HepG2 (cell line): ENCODE results near the gene ISLR. TPM values are rescaled to one million over a fixed set of nuclear protein-coding genes. Genes with fewer than 3 reads are reported as not detected.

ENCODE experiments used
- ATAC-seq: fragments of 200-7000 bp; cut with Tn5 transposase; 3 replicates; pipeline ENCODE4 v1.9.1; 2020; ENCODE audit warnings: mild to moderate bottlenecking, moderate library complexity
- BruUV-seq: library from RNA; stranded (reverse); fragments of 400-500 nt; replicated peaks from 2 replicates; lab custom pipeline; 2021; lab: Mats Ljungman, UMichigan
- CTCF ChIA-PET: fragments of 300-600 bp; formaldehyde crosslinking; extraction: SDS; loops from one replicate; lab custom pipeline; 2021; ENCODE audit warnings: low total read pairs, inconsistent platforms, low intra/inter-chr PET ratio; lab: Yijun Ruan, JAX
- POLR2A ChIA-PET: fragments of 350-600 bp; sonication (Branson Sonifier 250); formaldehyde crosslinking; loops from one replicate; lab custom pipeline; 2020; ENCODE audit warnings: antibody characterized with exemption, inconsistent platforms; lab: Yijun Ruan, JAX
- DNase-seq: peaks from one replicate; pipeline ENCODE4 v3.0.0-alpha.2; 2015; ENCODE audit warnings: low spot score
- FAIRE-seq: peaks from 3 replicates; lab custom pipeline; 2011; peaks lifted over from hg19 to GRCh38; lab: Jason Lieb, UNC
- H2AFZ ChIP-seq: one replicate; pipeline ENCODE4 v1.6.1; 2011; ENCODE audit warnings: low read length, inconsistent platforms
- H3K27ac ChIP-seq: fragments of 300-600 bp; 3 replicates; pipeline ENCODE4 v1.8.0; 2011; ENCODE audit warnings: mixed run types, mild to moderate bottlenecking, mixed read lengths, low read length, inconsistent platforms; ENCODE audit not compliant: insufficient read depth; ENCODE audit errors: extremely low read length
- H3K27me3 ChIP-seq, 2 experiments: fragments of 200-600 bp in 1 of 2; 2 replicates in 1 of 2; 3 replicates in 1 of 2; pipeline versions ENCODE4 v1.6.0 to v1.8.0; 2011; ENCODE audit warnings: low read length in 2 of 2, mild to moderate bottlenecking in 2 of 2, moderate library complexity in 2 of 2, inconsistent platforms in 1 of 2; ENCODE audit not compliant: insufficient read depth in 2 of 2, control insufficient read depth in 1 of 2
- H3K36me3 ChIP-seq, 2 experiments: fragments of 200-600 bp in 1 of 2; replicated peaks in 1 of 2; 2 replicates in 1 of 2; 3 replicates in 1 of 2; pipeline versions ENCODE4 v1.5.1 to v1.8.0; 2011; ENCODE audit warnings: low read length in 2 of 2, inconsistent platforms in 1 of 2; ENCODE audit not compliant: insufficient read depth in 2 of 2, control insufficient read depth in 1 of 2
- H3K4me1 ChIP-seq: 2 replicates; pipeline ENCODE4 v1.5.1; 2012; ENCODE audit warnings: low read length, inconsistent platforms; ENCODE audit not compliant: insufficient read depth
- H3K4me2 ChIP-seq: 2 replicates; pipeline ENCODE4 v1.6.0; 2011; ENCODE audit warnings: low read depth, low read length, inconsistent platforms
- H3K4me3 ChIP-seq, 3 experiments: fragments of 200-600 bp in 1 of 3; sonication (generic), shearing (Covaris generic) in 1 of 3; replicated peaks in 1 of 3; 2 replicates each; pipeline ENCODE4 v1.5.1; 2011 to 2016; ENCODE audit warnings: low read length in 3 of 3, inconsistent platforms in 2 of 3, low read depth in 2 of 3, mild to moderate bottlenecking in 2 of 3, control low read depth in 1 of 3, mixed read lengths in 1 of 3; ENCODE audit not compliant: insufficient read depth in 1 of 3
- H3K79me2 ChIP-seq: one replicate; pipeline ENCODE4 v1.6.1; 2011; ENCODE audit warnings: low read length, inconsistent platforms; ENCODE audit not compliant: insufficient read depth
- H3K9ac ChIP-seq: 2 replicates; pipeline ENCODE4 v1.6.0; 2011; ENCODE audit warnings: mild to moderate bottlenecking, low read depth, low read length, inconsistent platforms; ENCODE audit not compliant: insufficient read depth
- H3K9me3 ChIP-seq: 2 replicates; pipeline ENCODE4 v1.5.1; 2012; ENCODE audit warnings: mild to moderate bottlenecking, low read length
- H4K20me1 ChIP-seq: 2 replicates; pipeline ENCODE4 v1.6.0; 2011; ENCODE audit warnings: inconsistent platforms, mild to moderate bottlenecking, low read length, moderate library complexity; ENCODE audit not compliant: insufficient read depth
- CCAR2 ChIP-seq: fragments of 200-400 bp; formaldehyde crosslinking; optimal IDR thresholded peaks from 2 replicates; pipeline ENCODE3; 2018; ENCODE audit warnings: low read depth, mild to moderate bottlenecking, low read length, moderate library complexity
- CEBPG ChIP-seq: IDR thresholded peaks from 2 replicates; pipeline ENCODE4 v1.6.1; 2016
- CREM ChIP-seq, 2 experiments: sonication (generic) in 1 of 2; formaldehyde crosslinking in 1 of 2; IDR thresholded peaks; 2 replicates each; pipeline versions ENCODE4 v1.4.0 to v1.6.1; 2016 to 2020; ENCODE audit warnings: antibody characterized with exemption in 1 of 2, mild to moderate bottlenecking in 1 of 2, missing genetic modification reagents in 1 of 2
- GLI4 ChIP-seq: sonication (generic); formaldehyde crosslinking; IDR thresholded peaks from 2 replicates; pipeline ENCODE4 v1.5.1; 2020; ENCODE audit warnings: missing genetic modification reagents, mild to moderate bottlenecking, moderate library complexity, borderline replicate concordance
- HNRNPK ChIP-seq: fragments of 200-400 bp; formaldehyde crosslinking; IDR thresholded peaks from 2 replicates; pipeline ENCODE4 v1.6.1; 2018; ENCODE audit warnings: low read length, low read depth, moderate library complexity, mild to moderate bottlenecking; ENCODE audit not compliant: poor library complexity, severe bottlenecking
- ISL2 ChIP-seq: sonication (generic); formaldehyde crosslinking; IDR thresholded peaks from 2 replicates; pipeline ENCODE4 v1.5.0; 2020; ENCODE audit warnings: missing genetic modification reagents
- MED8 ChIP-seq: sonication (generic); formaldehyde crosslinking; IDR thresholded peaks from 2 replicates; pipeline ENCODE4 v1.8.1; 2023; ENCODE audit warnings: mild to moderate bottlenecking, missing genetic modification reagents; ENCODE audit not compliant: insufficient replicate concordance
- NFYC ChIP-seq: IDR thresholded peaks from 2 replicates; pipeline ENCODE4 v1.6.1; 2016; ENCODE audit warnings: missing genetic modification reagents, missing compliant biosample characterization
- PRMT3 ChIP-seq: sonication (generic); formaldehyde crosslinking; IDR thresholded peaks from 2 replicates; pipeline ENCODE4 v1.8.1; 2022; ENCODE audit warnings: low read depth, mild to moderate bottlenecking, moderate library complexity, missing genetic modification reagents, borderline replicate concordance
- SATB2 ChIP-seq: sonication (generic); formaldehyde crosslinking; IDR thresholded peaks from 2 replicates; pipeline ENCODE4 v1.5.0; 2020; ENCODE audit warnings: missing genetic modification reagents
- TBP ChIP-seq: sonication (generic); formaldehyde crosslinking; IDR thresholded peaks from 2 replicates; pipeline ENCODE4 v1.5.0; 2020; ENCODE audit warnings: missing genetic modification reagents
- TEAD3 ChIP-seq: optimal IDR thresholded peaks from 2 replicates; pipeline ENCODE3; 2016; ENCODE audit warnings: borderline replicate concordance
- ZNF24 ChIP-seq: fragments of 450-650 bp; IDR thresholded peaks from 2 replicates; pipeline ENCODE4 v1.6.1; 2017; ENCODE audit warnings: antibody characterized with exemption, mild to moderate bottlenecking
- ZNF589 ChIP-seq: sonication (generic); formaldehyde crosslinking; conservative IDR thresholded peaks from 2 replicates; pipeline ENCODE4 v1.8.0; 2022; ENCODE audit warnings: mild to moderate bottlenecking, moderate library complexity, missing genetic modification reagents
- ZNF607 ChIP-seq: sonication (generic); formaldehyde crosslinking; IDR thresholded peaks from 2 replicates; pipeline ENCODE4 v1.5.1; 2020; ENCODE audit warnings: missing genetic modification reagents, mild to moderate bottlenecking, borderline replicate concordance
- ZNF646 ChIP-seq: sonication (generic); formaldehyde crosslinking; IDR thresholded peaks from 2 replicates; pipeline ENCODE4 v1.9.0; 2021; ENCODE audit warnings: mild to moderate bottlenecking, missing genetic modification reagents
- ZNF709 ChIP-seq: sonication (generic); formaldehyde crosslinking; IDR thresholded peaks from 2 replicates; pipeline ENCODE4 v1.5.0; 2020; ENCODE audit warnings: mild to moderate bottlenecking, missing genetic modification reagents
- WGBS: methylation state at CpG from one replicate; pipeline ENCODE4 v1.1.6; 2017; ENCODE audit warnings: low lambda C conversion rate; 5-methylcytosine and 5-hydroxymethylcytosine counted together
- in situ Hi-C: cut with HindIII; loops from 2 replicates; pipeline ENCODE4 v1.10.0; 2017; ENCODE audit warnings: low pct_unique_long_range_greater_than_20kb; ENCODE audit not compliant: extremely low pct_ligation_motif_present
- intact Hi-C: fragments of 100-400 bp; cut with micrococcal nuclease; formaldehyde crosslinking; loops from one replicate; pipeline ENCODE4 v1.10.0; 2022; ENCODE audit not compliant: unreplicated experiment
- polyA plus RNA-seq, 8 experiments: library from polyadenylated mRNA; depleted of rRNA in 3 of 8; stranded (reverse) in 7 of 8; unstranded in 1 of 8; fragments of >200 nt; fragmentation: Illumina TruSeq in 4 of 8; extraction: Trizol in 4 of 8; gene quantifications; 2 replicates each; pipeline versions ENCODE4 v1.2.1 to v1.2.3, GENCODE V29; 2011 to 2016; ENCODE audit warnings: low read depth in 4 of 8, missing spikeins in 1 of 8, mixed read lengths in 1 of 8; ENCODE audit not compliant: insufficient read depth in 1 of 8
- total RNA-seq, 5 experiments: library from RNA; depleted of rRNA; stranded (reverse); fragments of >200 nt; fragmentation: Illumina TruSeq; extraction: Trizol; gene quantifications; 2 replicates each; pipeline ENCODE4 v1.2.3, GENCODE V29; 2016; ENCODE audit warnings: low read depth in 1 of 5

ISLR gene
- total and polyA plus RNA-seq, 2 of the 13 experiments (the other 11 are each of a cell fraction or from before 2014, with no cell fraction given): not detected

DNA sequence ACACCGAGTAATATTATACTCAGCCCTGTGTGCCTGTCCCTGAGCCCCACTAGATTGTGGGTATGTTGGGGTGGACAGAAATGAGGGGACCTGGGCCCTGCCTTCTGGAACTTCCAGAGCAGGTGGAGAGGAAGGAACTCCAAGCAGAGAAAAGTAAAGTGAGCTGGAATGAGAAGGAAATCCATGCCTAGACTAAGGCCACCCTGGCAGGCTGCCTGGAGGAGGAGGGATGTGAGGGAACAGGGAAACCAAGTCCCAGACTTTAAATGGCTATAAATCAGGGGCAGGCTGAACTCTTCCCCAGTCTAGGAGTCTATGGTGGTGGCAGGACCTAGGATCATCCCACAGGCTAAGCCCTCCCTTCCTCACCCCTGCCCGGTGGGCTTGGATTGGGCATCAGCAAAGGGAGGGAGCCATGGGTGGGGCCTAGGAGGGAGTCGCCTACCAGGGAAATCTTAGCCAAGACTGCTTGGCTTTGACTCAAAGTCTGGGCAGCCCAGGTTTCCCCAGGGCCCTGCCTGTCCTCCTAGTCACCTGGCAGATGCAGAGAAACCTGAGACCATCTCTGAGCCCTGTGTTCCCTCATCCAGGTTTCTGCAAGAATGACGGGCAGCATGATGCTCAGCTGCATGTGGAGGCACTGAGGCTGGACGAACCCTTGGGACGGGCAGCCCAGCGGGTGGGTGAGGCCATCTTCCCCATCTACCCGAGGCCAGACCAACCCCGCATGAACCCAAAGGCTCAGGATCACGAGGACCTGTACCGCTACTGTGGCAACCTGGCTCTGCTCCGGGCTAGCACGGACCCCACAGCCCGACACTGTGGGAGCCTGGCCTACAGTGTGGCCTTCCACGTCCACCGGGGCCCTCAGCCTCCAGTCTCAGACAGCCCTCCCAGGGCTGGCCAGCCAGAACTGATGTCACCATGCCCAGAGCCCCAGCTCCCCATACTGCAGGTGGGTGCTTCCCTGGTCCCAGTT lies 44.7 kb downstream of the ISLR start:
- 27% methylated on average over 1 of the region's 16 CpGs for WGBS
- intact Hi-C loops: no loop called here
- TF ChIP-seq ZNF589 (CRISPR knock-in tag) (no peak), HNRNPK (no peak), GLI4 (no peak), SATB2 (CRISPR knock-in tag) (no peak), CCAR2 (no peak), CEBPG (CRISPR knock-in tag) (no peak), ZNF24 (no peak), ZNF607 (CRISPR knock-in tag) (no peak), NFYC (no peak), PRMT3 (CRISPR knock-in tag) (no peak), MED8 (no peak), ZNF646 (CRISPR knock-in tag) (no peak), ZNF709 (no peak), CREM (IDR thresholded peaks at IDR 0.05) (no peak), CREM (CRISPR knock-in tag; IDR thresholded peaks at IDR 0.05) (no peak), TEAD3 (CRISPR knock-in tag) (no peak), TBP (no peak), ISL2 (CRISPR knock-in tag) (no peak)
- TF ChIP-seq, all 625 proteins: peak for 0
- Histone ChIP-seq H3K9ac (no peak overlapping the region), H2AFZ (no peak overlapping the region), H3K9me3 (no peaks in the 10 kb centered on the region), H3K4me1 (peaks cover 30% of the 10 kb centered on the region), H3K36me3 (no peaks in the 10 kb centered on the region), H3K27me3 (peaks cover 5 to 11% of the 10 kb centered on the region in 2 experiments; a peak in 3 of 5 replicates), H3K4me3 (no peak overlapping the region), H4K20me1 (no peaks in the 10 kb centered on the region; the same call in 1 of the 2 replicates), H3K27ac (no peak overlapping the region), H3K79me2 (no peaks in the 10 kb centered on the region), H3K4me2 (no peak overlapping the region)
- no peak for ATAC-seq
- in situ Hi-C loops: no loop called here
- FAIRE-seq: no peak
- no TSS peak for BruUV-seq
- POLR2A ChIA-PET: no interaction called here
- CTCF ChIA-PET: no interaction called here
- no peak for DNase-seq
